ENCODE measurements around the gene HTATSF1. TPM values are rescaled to one million over a fixed set of nuclear protein-coding genes. Genes with fewer than 3 reads are reported as not detected.

The HTATSF1 gene
- total RNA-seq, 1 donor from 2014 or later: 60.9 TPM

GRCh38 chrX:136453771-136454170 is 43.6 kb upstream of the HTATSF1 start:
- Histone ChIP-seq H3K27me3 (no peaks in the 10 kb centered on the region), H3K4me1 (no peaks in the 10 kb centered on the region), H3K27ac (no peak overlapping the region), H3K36me3 (no peaks in the 10 kb centered on the region), H3K4me3 (no peak overlapping the region), H3K9me3 (no peaks in the 10 kb centered on the region)
- TF ChIP-seq POLR2AphosphoS5 (IDR thresholded peaks at IDR 0.05; ENCODE audit: insufficient read depth in 1 of 2, low read depth in 1 of 2): no peak
- TF ChIP-seq POLR2A (IDR thresholded peaks at IDR 0.05): no peak
- intact Hi-C loops (cut with DNase I): no loop called here
- no peak for DNase-seq (ENCODE audit: extremely low spot score in 2 of 2)

- no peak overlapping the region for H3K4me3 ChIP-seq
- H3K9me3 ChIP-seq: no peaks in the 10 kb centered on the region
- no peak overlapping the region for H3K27ac ChIP-seq
- TF ChIP-seq POLR2A (IDR thresholded peaks at IDR 0.05): no peak
- no peaks in the 10 kb centered on the region for H3K36me3 ChIP-seq
- DNase-seq (ENCODE audit: extremely low spot score in 2 of 2): no peak
- intact Hi-C loops (cut with DNase I): no loop called here
- no peaks in the 10 kb centered on the region for H3K4me1 ChIP-seq
- no peaks in the 10 kb centered on the region for H3K27me3 ChIP-seq
These were observed 41.3 kb upstream of the HTATSF1 start for GRCh38 chrX:136456133-136456532.

- Histone ChIP-seq H3K4me1 (no peaks in the 10 kb centered on the region), H3K9me3 (no peaks in the 10 kb centered on the region), H3K36me3 (no peaks in the 10 kb centered on the region), H3K27me3 (no peaks in the 10 kb centered on the region), H3K4me3 (no peak overlapping the region), H3K27ac (no peak overlapping the region)
- no peak for TF ChIP-seq POLR2A (IDR thresholded peaks at IDR 0.05)
- no peak for TF ChIP-seq POLR2AphosphoS5 (IDR thresholded peaks at IDR 0.05; ENCODE audit: insufficient read depth in 1 of 2, low read depth in 1 of 2)
- TF ChIP-seq CTCF (IDR thresholded peaks at IDR 0.05): no peak
- intact Hi-C loops (cut with DNase I): no loop called here
- DNase-seq (ENCODE audit: extremely low spot score in 2 of 2): no peak
These were observed 40.0 kb upstream of the HTATSF1 start for GRCh38 chrX:136457303-136457917.

GRCh38 chrX:136464589-136464988 is 32.8 kb upstream of the HTATSF1 start:
- TF ChIP-seq CTCF (IDR thresholded peaks at IDR 0.05) (no peak), POLR2A (IDR thresholded peaks at IDR 0.05) (no peak), POLR2AphosphoS5 (IDR thresholded peaks at IDR 0.05; ENCODE audit: insufficient read depth in 1 of 2, low read depth in 1 of 2) (no peak)
- no peak for DNase-seq (ENCODE audit: extremely low spot score in 2 of 2)
- intact Hi-C loops (cut with DNase I): no loop called here
- H3K36me3 ChIP-seq: no peaks in the 10 kb centered on the region
- no peak overlapping the region for H3K4me3 ChIP-seq
- H3K4me1 ChIP-seq: no peaks in the 10 kb centered on the region
- no peaks in the 10 kb centered on the region for H3K27me3 ChIP-seq
- H3K9me3 ChIP-seq: no peaks in the 10 kb centered on the region
- no peak overlapping the region for H3K27ac ChIP-seq

GRCh38 chrX:136467303-136467702 is 30.1 kb upstream of the HTATSF1 start:
- Histone ChIP-seq H3K4me1 (no peaks in the 10 kb centered on the region), H3K9me3 (no peaks in the 10 kb centered on the region), H3K27me3 (no peaks in the 10 kb centered on the region), H3K4me3 (no peak overlapping the region), H3K36me3 (no peaks in the 10 kb centered on the region), H3K27ac (no peak overlapping the region)
- intact Hi-C loops (cut with DNase I): no loop called here
- TF ChIP-seq POLR2A (IDR thresholded peaks at IDR 0.05): no peak
- TF ChIP-seq CTCF (IDR thresholded peaks at IDR 0.05): no peak
- TF ChIP-seq POLR2AphosphoS5 (IDR thresholded peaks at IDR 0.05; ENCODE audit: insufficient read depth in 1 of 2, low read depth in 1 of 2): no peak
- DNase-seq (ENCODE audit: extremely low spot score in 2 of 2): no peak

- no peaks in the 10 kb centered on the region for H3K4me1 ChIP-seq
- no peak overlapping the region for H3K27ac ChIP-seq
- no peaks in the 10 kb centered on the region for H3K9me3 ChIP-seq
- no peaks in the 10 kb centered on the region for H3K27me3 ChIP-seq
- H3K36me3 ChIP-seq: no peaks in the 10 kb centered on the region
- TF ChIP-seq POLR2AphosphoS5 (IDR thresholded peaks at IDR 0.05; ENCODE audit: insufficient read depth in 1 of 2, low read depth in 1 of 2): no peak
- no peak for TF ChIP-seq CTCF (IDR thresholded peaks at IDR 0.05)
- TF ChIP-seq POLR2A (IDR thresholded peaks at IDR 0.05): no peak
- DNase-seq (ENCODE audit: extremely low spot score in 2 of 2): no peak
- no peak overlapping the region for H3K4me3 ChIP-seq
- intact Hi-C loops (cut with DNase I): no loop called here
These were observed 28.8 kb upstream of the HTATSF1 start for GRCh38 chrX:136468391-136469103.

All from vagina (tissue), 2 donors.